Activated naive CD4-positive, alpha-beta T cell treated with anti-CD3 and anti-CD28 coated beads, Interleukin-2, amount 50 U/mL, for 24 hours (primary cell): Measurements from ENCODE around the gene TULP3.
A peak's percentile ranks its signal among the peaks of the same experiment; 100 is the strongest.

Source experiments
- H3K27ac Mint-ChIP-seq: one replicate; pipeline ENCODE4 v1.8.0; 2021; ENCODE audit warnings: mild to moderate bottlenecking, mixed read lengths
- H3K27me3 Mint-ChIP-seq: one replicate; pipeline ENCODE4 v1.8.0; 2021; ENCODE audit warnings: mixed read lengths
- H3K36me3 Mint-ChIP-seq: one replicate; pipeline ENCODE4 v1.8.0; 2021; ENCODE audit warnings: mixed read lengths
- H3K4me1 Mint-ChIP-seq: one replicate; pipeline ENCODE4 v1.8.0; 2021; ENCODE audit warnings: mixed read lengths
- H3K4me3 Mint-ChIP-seq: one replicate; pipeline ENCODE4 v1.8.0; 2021; ENCODE audit warnings: mild to moderate bottlenecking, mixed read lengths
- H3K9me3 Mint-ChIP-seq: one replicate; pipeline ENCODE4 v1.8.0; 2021; ENCODE audit warnings: mixed read lengths

TULP3 gene

DNA sequence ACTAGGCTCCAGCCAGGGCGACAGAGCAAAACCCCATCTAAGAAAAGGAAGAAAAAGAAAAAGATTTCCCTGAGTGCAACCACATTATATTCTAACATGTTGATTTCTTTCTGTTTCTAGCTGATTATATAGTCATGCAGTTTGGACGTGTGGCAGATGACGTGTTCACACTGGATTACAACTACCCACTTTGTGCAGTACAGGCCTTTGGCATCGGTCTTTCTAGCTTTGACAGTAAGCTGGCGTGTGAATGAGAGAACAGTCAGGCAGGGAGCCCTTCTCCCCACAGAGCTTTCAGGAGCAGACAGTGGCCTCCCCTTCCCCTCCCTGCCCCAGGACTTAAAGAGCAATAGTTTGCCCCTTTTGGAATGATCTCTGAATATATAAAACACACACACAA, 48.5 kb downstream of the TULP3 start:
- peaks cover 8% of the 10 kb centered on the region for H3K36me3 Mint-ChIP-seq
- H3K27me3 Mint-ChIP-seq, result no peaks in the 10 kb centered on the region
- no peaks in the 10 kb centered on the region for H3K9me3 Mint-ChIP-seq
- H3K27ac Mint-ChIP-seq, result no peak overlapping the region
- H3K4me1 Mint-ChIP-seq, result no peaks in the 10 kb centered on the region
- H3K4me3 Mint-ChIP-seq, result no peak overlapping the region

DNA sequence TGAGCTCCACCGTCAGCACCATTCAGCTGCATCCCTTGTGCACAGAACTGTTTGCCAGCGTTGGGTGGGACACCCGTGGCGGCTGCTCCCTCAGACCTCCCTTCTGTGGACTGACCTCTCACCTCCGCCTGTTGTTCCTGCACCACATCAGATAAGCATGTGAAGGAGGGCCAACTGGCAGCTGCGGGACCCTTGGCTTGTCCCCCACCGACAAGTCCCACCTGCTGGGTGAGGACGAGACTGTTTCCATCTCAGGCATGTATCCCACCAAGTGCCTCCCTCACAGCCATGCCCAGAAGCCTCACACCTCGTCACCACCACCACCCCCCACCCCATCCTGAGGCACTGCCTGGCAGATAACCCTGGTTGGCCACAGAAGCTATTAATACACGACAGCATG, 49.9 kb downstream of the TULP3 start:
- no peaks in the 10 kb centered on the region for H3K27me3 Mint-ChIP-seq
- no peak overlapping the region for H3K27ac Mint-ChIP-seq
- H3K4me3 Mint-ChIP-seq, result no peak overlapping the region

DNA sequence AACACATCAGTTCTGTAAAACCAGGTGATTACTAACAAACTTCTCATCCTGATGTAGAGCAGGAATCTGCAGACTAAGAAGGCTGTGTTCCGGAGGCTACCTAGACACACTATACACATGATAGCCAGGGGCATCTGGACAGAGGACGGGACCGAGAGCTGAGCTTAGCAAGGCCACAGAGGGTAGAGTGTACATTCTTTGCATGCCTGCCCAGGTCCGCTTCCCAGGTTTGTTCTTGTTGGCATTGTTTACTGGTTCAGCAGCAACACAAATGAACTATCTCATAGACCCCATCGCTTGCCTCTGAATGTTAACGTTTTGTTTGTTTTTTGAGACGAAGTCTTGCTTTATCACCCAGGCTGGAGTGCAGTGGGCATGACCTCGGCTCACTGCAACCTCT, 50.8 kb downstream of the TULP3 start:
- H3K27me3 Mint-ChIP-seq, result no peaks in the 10 kb centered on the region
- H3K4me3 Mint-ChIP-seq, result no peak overlapping the region
- peaks cover 3% of the 10 kb centered on the region for H3K36me3 Mint-ChIP-seq
- H3K9me3 Mint-ChIP-seq, result no peaks in the 10 kb centered on the region
- no peaks in the 10 kb centered on the region for H3K4me1 Mint-ChIP-seq
- no peak overlapping the region for H3K27ac Mint-ChIP-seq

More for the DNA sequence above, 49.9 kb downstream of the TULP3 start:
- H3K36me3 Mint-ChIP-seq, result peaks cover 3% of the 10 kb centered on the region
- no peaks in the 10 kb centered on the region for H3K9me3 Mint-ChIP-seq
- H3K4me1 Mint-ChIP-seq, result no peaks in the 10 kb centered on the region

DNA sequence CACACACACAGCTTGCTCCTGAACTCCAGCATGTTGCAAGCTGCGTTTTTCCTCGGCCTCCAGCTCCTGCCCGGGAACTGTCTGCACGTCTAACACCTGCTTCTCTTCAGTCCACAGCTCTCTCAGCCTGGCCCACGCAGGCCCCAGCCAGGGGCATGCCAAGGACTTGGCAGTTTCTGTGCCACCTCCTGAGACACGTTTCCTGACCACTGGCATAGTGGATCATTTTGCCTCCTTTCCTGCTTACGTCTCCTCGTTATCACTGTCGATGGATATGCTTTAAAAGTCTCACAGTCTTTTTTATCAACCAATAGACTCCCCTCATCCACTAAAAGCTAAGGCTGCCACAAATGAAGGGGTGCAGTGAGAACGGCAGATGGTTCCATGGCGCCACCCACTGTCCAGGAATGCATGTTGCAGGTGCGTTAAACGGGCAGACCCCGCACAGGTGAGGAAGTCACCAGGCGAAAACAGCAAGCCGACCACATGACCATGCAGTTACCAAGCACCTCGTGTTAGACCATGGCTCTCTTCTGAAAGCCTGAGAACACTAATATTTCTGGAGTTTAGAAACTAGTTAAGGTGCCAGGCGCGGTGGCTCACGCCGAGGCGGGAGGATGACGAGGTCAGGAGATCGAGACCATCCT, 53.8 kb downstream of the TULP3 start:
- Mint-ChIP-seq H3K36me3 (no peaks in the 10 kb centered on the region), H3K4me3 (no peak overlapping the region), H3K4me1 (no peaks in the 10 kb centered on the region), H3K27me3 (no peaks in the 10 kb centered on the region), H3K27ac (no peak overlapping the region), H3K9me3 (no peaks in the 10 kb centered on the region)

DNA sequence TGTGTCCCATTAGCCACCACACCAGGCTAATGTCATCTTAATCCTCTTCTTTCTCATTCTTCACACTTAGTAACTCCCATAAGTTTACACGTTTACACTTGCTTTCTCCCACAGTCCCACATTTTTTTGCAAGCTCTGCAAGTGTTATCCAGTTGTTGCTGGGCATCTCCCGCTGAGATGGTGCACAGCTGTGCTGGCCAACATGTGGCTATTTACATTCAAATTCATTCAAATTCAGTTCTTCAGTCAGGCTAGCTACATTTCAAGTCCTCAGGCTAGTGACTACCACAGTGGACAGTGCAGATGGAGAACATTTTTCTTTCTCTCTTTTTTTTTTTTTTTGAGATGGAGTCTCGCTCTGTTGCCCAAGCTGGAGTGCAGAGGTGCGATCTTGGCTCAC, 58.7 kb downstream of the TULP3 start:
- no peaks in the 10 kb centered on the region for H3K9me3 Mint-ChIP-seq
- no peaks in the 10 kb centered on the region for H3K4me1 Mint-ChIP-seq
- H3K27me3 Mint-ChIP-seq, result no peaks in the 10 kb centered on the region
- H3K27ac Mint-ChIP-seq, result no peak overlapping the region
- no peaks in the 10 kb centered on the region for H3K36me3 Mint-ChIP-seq
- no peak overlapping the region for H3K4me3 Mint-ChIP-seq

DNA sequence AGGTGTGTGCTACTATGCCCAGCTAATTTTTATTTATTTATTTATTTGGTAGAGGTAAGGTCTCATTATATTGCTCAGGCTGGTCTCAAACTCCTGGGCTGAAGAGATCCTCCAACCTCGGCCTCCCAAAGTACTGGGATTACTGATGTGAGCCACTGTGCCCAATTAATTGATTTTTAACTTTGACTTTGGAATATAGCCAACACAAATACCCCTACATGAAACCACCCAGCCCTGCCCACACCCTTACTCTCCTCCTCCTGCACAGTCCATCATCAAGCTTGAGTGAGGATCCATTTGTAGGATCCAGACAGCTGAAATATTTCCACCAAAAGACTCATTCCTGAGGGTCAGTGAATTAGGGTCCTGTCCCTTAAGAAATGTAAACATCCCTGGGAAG, 65.2 kb downstream of the TULP3 start:
- H3K36me3 Mint-ChIP-seq, result no peaks in the 10 kb centered on the region
- H3K27me3 Mint-ChIP-seq, result peaks cover 26% of the 10 kb centered on the region
- no peak overlapping the region for H3K4me3 Mint-ChIP-seq
- H3K27ac Mint-ChIP-seq, result no peak overlapping the region
- no peaks in the 10 kb centered on the region for H3K9me3 Mint-ChIP-seq
- peaks cover 15% of the 10 kb centered on the region for H3K4me1 Mint-ChIP-seq

DNA sequence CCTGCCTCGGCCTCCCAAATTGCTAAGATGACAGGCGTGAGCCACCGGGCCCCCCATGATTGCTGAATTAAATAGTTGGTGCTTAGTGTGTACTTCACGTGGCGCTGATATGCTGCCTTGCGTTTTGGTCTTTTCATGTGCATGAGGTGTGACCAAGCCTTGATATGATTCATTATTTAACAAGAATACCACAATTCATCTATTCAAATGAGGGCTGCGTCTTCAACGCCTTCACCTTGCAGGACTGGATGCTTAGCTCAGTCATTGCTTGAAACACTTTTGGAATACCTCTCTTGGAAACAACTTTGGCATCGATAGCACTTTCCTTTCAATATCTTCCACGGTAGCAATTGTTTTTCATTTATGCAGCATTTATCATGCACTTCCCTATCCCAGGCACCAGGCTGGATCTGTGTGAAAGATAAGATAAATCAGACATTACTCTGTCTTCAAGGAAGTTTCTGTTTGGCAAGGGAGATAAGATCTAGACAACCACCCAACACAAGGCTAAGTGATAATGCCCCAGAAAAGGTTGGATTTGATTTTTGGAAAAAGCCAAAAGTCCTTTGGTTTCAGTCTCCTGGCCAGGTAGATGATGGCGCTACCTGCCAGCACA, 67.2 kb downstream of the TULP3 start:
- Mint-ChIP-seq H3K27me3 (peaks cover 31% of the 10 kb centered on the region), H3K4me1 (peaks cover 18% of the 10 kb centered on the region), H3K27ac (no peak overlapping the region), H3K9me3 (no peaks in the 10 kb centered on the region), H3K36me3 (no peaks in the 10 kb centered on the region), H3K4me3 (peak overlapping the region; percentile 57)

DNA sequence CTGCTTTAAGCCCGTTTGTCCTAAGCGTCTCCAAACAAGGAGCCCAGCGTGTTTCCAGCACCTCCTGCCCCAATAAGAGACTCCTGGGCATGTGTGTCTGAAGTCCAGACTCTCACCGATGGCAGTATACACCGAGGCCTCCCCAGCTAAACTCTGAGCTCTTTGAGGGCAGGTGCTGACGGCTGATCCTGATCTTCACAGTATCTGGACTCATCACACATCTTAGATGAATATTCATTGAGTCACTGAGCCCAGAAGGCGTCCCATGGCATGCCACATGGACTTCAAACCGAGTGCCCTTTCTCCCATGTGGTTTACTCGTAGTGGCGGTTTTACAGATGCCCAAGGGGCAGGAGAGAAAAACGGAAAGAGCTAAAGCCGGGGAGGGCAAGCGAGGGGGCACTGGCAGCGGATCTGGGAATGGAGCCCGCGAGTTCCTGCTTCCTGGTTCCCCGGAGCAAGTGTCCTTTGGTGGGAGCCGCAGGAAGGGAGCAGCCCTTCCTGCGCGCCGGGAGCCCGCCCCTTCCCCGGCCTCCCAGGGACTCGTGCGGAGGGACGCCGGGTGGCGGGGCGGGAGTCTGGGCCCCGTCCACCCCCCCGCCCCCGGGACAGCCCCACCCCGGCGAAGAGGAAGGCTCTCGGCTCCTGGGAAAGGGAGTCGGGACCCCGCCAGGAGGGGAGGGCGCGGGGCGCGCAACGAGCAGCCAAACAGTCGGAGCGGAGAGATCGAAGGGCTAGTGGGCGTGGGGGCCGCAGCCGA, 67.9 kb downstream of the TULP3 start:
- Mint-ChIP-seq H3K36me3 (no peaks in the 10 kb centered on the region), H3K4me3 (peak overlapping the region; percentile 57), H3K4me1 (peaks cover 18% of the 10 kb centered on the region), H3K27me3 (peaks cover 37% of the 10 kb centered on the region), H3K9me3 (no peaks in the 10 kb centered on the region), H3K27ac (no peak overlapping the region)

DNA sequence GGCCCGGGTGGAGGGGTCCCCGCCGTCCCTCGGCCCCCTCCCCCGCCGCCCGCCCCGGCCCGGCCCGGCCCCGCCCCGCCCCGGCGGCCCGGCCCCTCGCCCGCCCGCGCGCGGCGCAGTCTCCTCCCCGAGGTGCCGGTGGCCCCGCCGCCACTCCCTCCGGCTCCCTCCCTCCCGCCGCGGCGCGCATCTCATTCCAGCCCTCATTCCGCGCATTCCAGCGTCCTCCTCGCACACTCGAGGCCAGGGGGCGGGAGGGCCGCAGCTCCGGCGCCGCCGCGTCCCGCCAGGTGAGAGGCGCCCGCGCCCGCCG, 68.5 kb downstream of the TULP3 start, which contains the start of gene TEAD4:
Gene TEAD4 (plus strand): TSS at position 206 of the 313 bp plus-strand sequence.
- H3K4me3 Mint-ChIP-seq, result peak within 1 kb of the TSS; percentile 57
- H3K9me3 Mint-ChIP-seq, result no peaks in the 10 kb centered on the region
- peaks cover 37% of the 10 kb centered on the region for H3K27me3 Mint-ChIP-seq
- H3K4me1 Mint-ChIP-seq, result peaks cover 18% of the 10 kb centered on the region
- H3K36me3 Mint-ChIP-seq, result no peaks in the 10 kb centered on the region
- H3K27ac Mint-ChIP-seq, result no peak within 1 kb of the TSS

DNA sequence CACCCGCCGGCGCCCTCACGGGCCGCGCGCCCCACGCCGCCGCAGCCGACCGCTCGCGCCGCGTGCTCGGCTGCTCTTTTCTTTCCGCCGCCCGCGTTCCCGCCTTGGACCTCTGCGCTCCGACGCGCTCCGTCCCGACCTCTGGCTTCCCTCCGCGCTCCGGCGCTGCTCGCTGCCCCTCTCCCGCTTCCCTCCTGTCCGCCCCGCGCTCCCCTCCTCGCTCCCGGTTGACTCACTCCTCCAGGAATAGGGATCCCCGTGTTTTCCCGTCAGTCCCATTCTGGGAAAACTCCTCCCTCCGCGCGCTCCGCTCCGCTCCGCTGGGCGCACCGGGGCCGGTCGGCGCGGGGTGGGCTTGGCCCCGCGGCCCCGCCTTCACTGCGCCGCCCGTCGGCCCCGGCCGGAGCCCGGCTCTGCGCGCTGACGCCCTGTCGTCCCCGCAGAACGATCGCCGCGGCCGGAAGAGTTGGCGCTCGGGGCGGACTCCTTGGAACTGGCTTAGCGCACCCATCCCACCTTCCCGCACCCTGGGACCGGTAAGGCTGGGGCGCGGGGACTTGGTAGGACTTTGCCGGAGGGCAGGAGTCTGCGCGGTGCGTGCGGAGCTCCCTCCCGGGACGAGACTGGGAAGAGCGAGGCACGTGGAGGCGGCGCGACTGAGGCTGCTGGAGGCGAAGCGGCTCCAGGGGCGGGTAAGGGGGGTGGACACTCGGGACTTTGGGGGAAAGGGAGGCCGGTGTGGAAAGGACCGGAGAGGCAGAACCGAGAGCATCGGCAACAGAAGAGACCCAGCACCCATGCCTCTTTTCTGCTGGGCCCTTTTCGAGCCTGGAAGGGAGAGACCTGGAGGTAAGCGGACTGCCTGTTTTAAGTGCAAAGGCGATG, 69.1 kb downstream of the TULP3 start:
- no peaks in the 10 kb centered on the region for H3K36me3 Mint-ChIP-seq
- no peaks in the 10 kb centered on the region for H3K9me3 Mint-ChIP-seq
- peaks cover 18% of the 10 kb centered on the region for H3K4me1 Mint-ChIP-seq
- H3K4me3 Mint-ChIP-seq, result peak overlapping the region; percentile 53
- H3K27me3 Mint-ChIP-seq, result peaks cover 39% of the 10 kb centered on the region
- H3K27ac Mint-ChIP-seq, result no peak overlapping the region

DNA sequence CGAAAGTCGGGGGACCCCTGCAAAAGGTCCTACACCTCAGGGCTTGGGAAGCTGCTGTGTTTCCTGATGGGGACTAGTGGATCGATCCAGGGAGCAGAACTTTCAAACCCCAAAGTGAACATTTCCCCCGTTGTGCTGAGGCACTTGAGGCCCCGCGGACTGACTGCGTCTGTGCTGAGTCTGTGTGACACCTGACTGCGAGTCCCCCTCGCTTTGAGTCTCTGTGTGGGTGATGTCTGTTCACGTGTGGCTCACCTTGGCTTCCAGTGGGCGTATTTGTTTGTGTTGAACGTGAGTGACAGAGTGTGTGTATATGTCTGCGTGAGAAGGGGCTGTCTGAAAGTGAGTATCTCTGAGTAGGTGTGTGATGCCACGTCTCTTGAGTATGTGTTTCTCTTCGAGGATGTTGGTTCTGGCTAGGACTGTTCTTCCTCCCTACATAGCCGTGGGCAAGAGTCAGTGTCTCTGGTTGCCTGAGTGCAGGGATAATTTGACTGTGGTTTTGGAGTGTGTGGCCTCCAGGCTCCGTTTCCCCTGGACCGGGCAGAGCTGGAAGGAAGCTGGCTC, 69.8 kb downstream of the TULP3 start:
- Mint-ChIP-seq H3K9me3 (no peaks in the 10 kb centered on the region), H3K4me3 (peak overlapping the region; percentile 53), H3K27me3 (peaks cover 39% of the 10 kb centered on the region), H3K4me1 (peaks cover 18% of the 10 kb centered on the region), H3K27ac (no peak overlapping the region), H3K36me3 (no peaks in the 10 kb centered on the region)

DNA sequence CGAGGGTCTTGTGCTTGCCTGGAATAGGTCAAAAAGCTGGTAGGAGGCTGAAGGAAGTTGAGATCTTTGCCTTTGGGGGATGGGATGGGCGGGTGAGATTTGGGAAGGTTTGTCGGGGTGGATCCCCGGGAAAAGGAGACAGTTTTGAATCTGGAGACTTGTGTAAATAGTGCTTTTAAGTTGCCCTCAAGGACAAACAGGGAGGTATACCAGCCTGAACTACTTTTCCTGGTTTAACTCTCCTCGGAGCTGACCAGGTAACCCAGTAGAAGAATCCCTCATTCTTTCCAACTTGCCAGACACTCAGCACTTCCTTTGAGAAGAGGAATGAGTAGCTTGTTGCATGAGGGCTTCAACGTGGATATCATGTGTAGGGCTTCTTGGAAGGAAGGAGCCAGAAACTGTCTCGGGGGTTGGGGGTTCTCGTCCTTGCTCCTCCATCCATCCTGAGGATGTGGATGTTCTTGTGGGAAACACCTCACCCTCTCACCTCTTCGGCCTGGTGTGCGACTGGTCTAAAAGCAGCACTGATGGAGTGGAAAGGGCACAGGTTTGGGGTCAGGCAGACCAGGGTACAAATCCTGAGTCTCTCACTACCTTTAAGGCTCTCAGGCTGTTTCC, 70.4 kb downstream of the TULP3 start:
- no peaks in the 10 kb centered on the region for H3K36me3 Mint-ChIP-seq
- H3K27ac Mint-ChIP-seq, result no peak overlapping the region
- H3K27me3 Mint-ChIP-seq, result peaks cover 38% of the 10 kb centered on the region
- H3K4me1 Mint-ChIP-seq, result peaks cover 18% of the 10 kb centered on the region
- peak overlapping the region; percentile 53 for H3K4me3 Mint-ChIP-seq
- H3K9me3 Mint-ChIP-seq, result no peaks in the 10 kb centered on the region

DNA sequence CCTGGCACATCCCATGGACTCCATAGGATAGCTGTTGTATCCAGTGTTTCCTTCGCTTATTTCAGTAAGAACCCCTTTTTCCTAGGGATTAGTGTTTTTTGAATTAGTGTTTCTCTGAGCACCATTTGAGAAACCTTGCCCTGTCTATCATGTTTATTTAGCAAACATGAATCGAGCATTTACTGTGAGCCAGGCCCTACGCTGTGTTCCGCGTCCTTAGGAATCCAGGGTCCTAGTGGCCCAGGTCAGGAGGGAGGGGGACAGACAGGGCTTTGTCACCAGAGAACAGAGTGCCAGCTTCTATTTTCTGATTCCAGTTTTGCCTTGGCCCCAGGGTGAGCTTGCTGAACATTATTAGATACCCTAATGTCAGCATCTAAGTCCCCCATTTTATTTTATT, 71.0 kb downstream of the TULP3 start:
- H3K36me3 Mint-ChIP-seq, result no peaks in the 10 kb centered on the region
- no peaks in the 10 kb centered on the region for H3K9me3 Mint-ChIP-seq
- peaks cover 18% of the 10 kb centered on the region for H3K4me1 Mint-ChIP-seq
- peaks cover 34% of the 10 kb centered on the region for H3K27me3 Mint-ChIP-seq
- no peak overlapping the region for H3K4me3 Mint-ChIP-seq
- no peak overlapping the region for H3K27ac Mint-ChIP-seq

DNA sequence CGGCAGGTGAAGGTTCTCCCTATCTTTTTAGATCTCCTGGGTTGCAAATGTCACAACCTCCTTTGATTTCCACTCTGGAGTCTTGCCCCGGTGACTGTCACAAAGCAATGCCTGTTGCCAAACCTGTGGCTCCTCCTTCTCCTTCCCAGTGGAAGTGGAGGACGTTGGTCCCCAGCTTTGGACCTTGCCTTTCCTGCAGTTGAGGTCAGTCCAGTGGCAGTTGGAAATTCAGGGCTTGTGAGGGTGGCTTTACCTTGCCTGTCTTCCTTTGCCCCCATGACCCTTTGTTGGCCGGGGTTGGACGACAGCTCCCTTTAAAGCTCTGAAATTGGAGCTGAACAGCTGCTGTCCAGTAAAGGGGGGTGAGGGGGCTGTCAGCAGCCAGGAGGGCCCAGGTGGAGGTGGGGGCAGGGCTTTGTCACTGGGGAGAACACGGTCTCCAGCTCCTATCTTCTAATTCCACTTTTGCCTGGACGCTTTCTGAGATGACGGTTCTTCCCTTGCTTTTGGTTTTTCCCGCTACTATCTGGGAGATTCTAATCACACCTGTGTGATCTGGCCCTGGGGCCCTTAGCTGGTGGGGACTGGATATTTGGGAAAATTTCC, 72.6 kb downstream of the TULP3 start:
- Mint-ChIP-seq H3K27me3 (peaks cover 25% of the 10 kb centered on the region), H3K36me3 (no peaks in the 10 kb centered on the region), H3K27ac (no peak overlapping the region), H3K4me3 (no peak overlapping the region), H3K9me3 (no peaks in the 10 kb centered on the region), H3K4me1 (peaks cover 18% of the 10 kb centered on the region)
